ENCODE measurements around the gene CFAP54.

Gene CFAP54

GRCh38 chr12:96897421-96897820 lies 408.0 kb downstream of the CFAP54 start:
- DNase-seq, result no peak

GRCh38 chr12:96901175-96901574 lies 411.8 kb downstream of the CFAP54 start:
- DNase-seq, result no peak

DNA sequence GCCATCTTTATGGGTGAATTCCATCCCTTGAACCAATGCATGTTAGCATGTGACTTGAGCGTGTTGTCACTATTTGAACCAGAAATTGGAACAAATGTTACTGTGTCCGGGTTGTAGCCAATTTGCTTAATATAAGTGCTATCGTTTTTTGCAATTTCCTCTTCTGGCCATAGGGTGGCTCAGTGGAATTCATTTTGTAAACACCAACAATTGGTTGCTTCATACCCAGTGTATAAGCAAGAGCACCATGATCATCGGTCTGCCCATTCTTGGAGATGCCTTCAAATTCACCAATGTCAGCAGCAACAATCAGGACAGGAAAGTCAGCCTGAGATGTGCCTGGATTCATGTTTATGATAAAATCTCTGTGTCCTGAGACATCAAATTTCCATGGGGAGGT lies 412.7 kb downstream of the CFAP54 start:
- DNase-seq, result no peak

- no peak for DNase-seq
Measured at GRCh38 chr12:96906498-96906848, 417.1 kb downstream of the CFAP54 start.

GRCh38 chr12:96906849-96907670 lies 417.7 kb downstream of the CFAP54 start, which contains the start of gene NEDD1:
Gene NEDD1 (plus strand): TSS chr12:96907257. CDS start chr12:96909760, 2,503 bp downstream.
- peak; percentile 75 for DNase-seq

DNA sequence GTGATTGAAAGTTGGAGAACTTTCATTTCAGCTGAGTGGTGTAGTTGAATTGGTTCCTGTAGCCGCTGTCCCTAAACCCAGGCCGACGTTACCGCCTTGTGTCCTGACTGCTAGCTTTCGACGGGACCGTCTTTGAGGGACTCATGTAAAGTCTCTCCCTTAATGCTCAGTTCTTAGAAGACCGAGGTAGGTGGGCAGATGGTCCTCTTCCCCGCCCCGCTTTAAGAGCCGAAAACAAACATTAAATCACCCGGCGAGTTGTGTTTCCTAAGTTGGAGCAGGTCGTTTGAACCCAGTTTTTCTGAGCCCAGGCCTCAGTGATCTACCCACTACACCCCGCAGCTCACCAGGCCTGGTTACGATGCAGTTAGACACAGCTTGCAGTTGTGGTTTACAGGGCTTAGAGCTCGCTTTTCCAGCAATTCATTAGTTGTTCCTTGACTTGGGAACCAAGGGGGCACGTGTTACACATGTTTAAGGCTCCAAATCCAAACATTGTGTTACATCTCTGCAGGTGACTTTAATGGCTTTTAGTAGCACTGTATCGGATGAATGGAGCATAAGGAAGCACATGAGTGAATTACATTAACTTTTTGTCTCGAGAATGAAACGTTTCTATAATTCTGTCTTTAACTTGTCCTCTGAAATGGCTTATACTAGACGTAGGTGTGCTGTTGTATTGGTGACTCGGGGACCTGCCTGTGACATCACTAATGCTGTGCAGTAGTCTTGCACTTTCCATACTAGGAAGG lies 418.5 kb downstream of the CFAP54 start:
- DNase-seq, result peak; percentile 16

- no peak for DNase-seq
Measured at GRCh38 chr12:96908423-96908675, 419.0 kb downstream of the CFAP54 start.

DNA sequence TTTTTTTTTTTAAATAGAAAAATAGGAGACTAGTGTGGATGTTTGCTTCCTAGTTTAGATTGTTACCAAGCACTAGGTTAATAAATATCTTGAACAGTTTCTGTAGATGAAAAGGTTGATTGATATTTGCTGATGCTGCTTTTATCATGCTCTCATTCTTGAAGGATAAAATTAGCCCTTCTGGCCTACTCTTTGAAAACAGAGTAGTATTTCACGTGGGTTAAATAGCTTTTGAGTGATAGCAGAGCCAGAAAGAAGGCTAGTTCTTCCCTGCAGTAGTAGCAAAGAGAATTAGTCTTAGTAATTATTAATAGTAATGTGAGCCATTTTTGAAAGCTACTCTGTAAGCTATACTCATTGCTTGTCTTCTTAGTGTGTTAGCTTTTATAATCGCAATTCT lies 422.9 kb downstream of the CFAP54 start:
- DNase-seq, result no peak

- no peak for DNase-seq
Measured at GRCh38 chr12:96912943-96913342, 423.6 kb downstream of the CFAP54 start.

- no peak for DNase-seq
Measured at GRCh38 chr12:96919510-96920210, 430.3 kb downstream of the CFAP54 start.
